K562 (cell line): ENCODE measurements around the gene PDLIM7. TPM values are rescaled to one million over a fixed set of nuclear protein-coding genes. Genes with fewer than 3 reads are reported as not detected.
A peak's percentile ranks its signal among the peaks of the same experiment; 100 is the strongest.

Experiments
- CXXC5 ChIP-seq: fragments of 250-450 bp; sonication (Bioruptor Pico); IDR thresholded peaks from 2 replicates; pipeline ENCODE4 v1.8.0; 2022; ENCODE audit warnings: inconsistent platforms, mild to moderate bottlenecking, moderate library complexity
- HBP1 ChIP-seq: fragments of 450-650 bp; formaldehyde crosslinking; IDR thresholded peaks from 2 replicates; pipeline ENCODE4 v1.4.0; 2022; ENCODE audit warnings: missing genetic modification characterization
- MAX ChIP-seq: sonication (generic); formaldehyde crosslinking; IDR thresholded peaks from 2 replicates; pipeline ENCODE4 v1.9.0; 2022; ENCODE audit warnings: mild to moderate bottlenecking, missing genetic modification reagents
- SUPT5H ChIP-seq: fragments of 450-650 bp; IDR thresholded peaks from 2 replicates; pipeline ENCODE4 v1.6.1; 2016
- TRIM24 ChIP-seq, 2 experiments: fragments of 450-650 bp; IDR thresholded peaks; 2 replicates each; pipeline ENCODE4 v1.6.1; 2016
- ZNF175 ChIP-seq: fragments of 200-800 bp; sonication (Bioruptor generic); IDR thresholded peaks from 2 replicates; pipeline ENCODE4 v1.6.1; 2016; ENCODE audit warnings: low read depth, mild to moderate bottlenecking, missing genetic modification characterization, missing compliant biosample characterization
- ZNF740 ChIP-seq, 3 experiments: fragments of 200-800 bp in 1 of 3; sonication (Bioruptor generic) in 1 of 3; sonication (generic) in 1 of 3; formaldehyde crosslinking in 1 of 3; IDR thresholded peaks; 2 replicates each; pipeline versions ENCODE4 v1.6.1 to v1.8.0; 2016 to 2022; ENCODE audit warnings: mild to moderate bottlenecking in 2 of 3, missing compliant biosample characterization in 2 of 3, missing genetic modification characterization in 2 of 3, missing genetic modification reagents in 1 of 3
- polyA plus RNA-seq, 8 experiments: library from polyadenylated mRNA; depleted of rRNA in 4 of 8; stranded (reverse) in 5 of 8; unstranded in 3 of 8; fragments of >200 nt; fragmentation: Nextera tagmentation in 2 of 8; fragmentation: Illumina TruSeq in 1 of 8; extraction: Ambion mirVana in 2 of 8; extraction: Trizol in 1 of 8; gene quantifications; 2 replicates each; pipeline versions ENCODE4 v1.2.1 to v1.2.3, GENCODE V29; 2011 to 2014; ENCODE audit warnings: inconsistent platforms in 1 of 8, missing spikeins in 1 of 8
- total RNA-seq, 7 experiments: library from RNA; depleted of rRNA in 6 of 7; stranded (reverse); fragments of >200 nt in 6 of 7; fragmentation: Illumina TruSeq in 2 of 7; extraction: Trizol in 2 of 7; gene quantifications; 2 replicates each; pipeline versions ENCODE4 v1.2.1 to v1.2.3, GENCODE V29; 2011 to 2021; ENCODE audit warnings: low replicate concordance in 1 of 7

Gene PDLIM7
- total and polyA plus RNA-seq, 9 of the 15 experiments (the other 6 are each of a cell fraction or from before 2014, with no cell fraction given), result 2.1 to 124 (median 32.6) TPM

GRCh38 chr5:177478711-177479646 lies 18.4 kb downstream of the PDLIM7 start (continued):
- TF ChIP-seq MAX (CRISPR knock-in tag), result peak; percentile 66
- TF ChIP-seq ZNF740 (CRISPR knock-in tag; IDR thresholded peaks at IDR 0.05), result no peak; the same call in 1 of the 2 replicates
- TF ChIP-seq ZNF740 (tag; IDR thresholded peaks at IDR 0.05), result 0 out of 4 replicates have a peak, but pooled peaks of 1 of the 2 experiments have one; percentile 22
- peak; percentile 71; the same call in 1 of the 2 replicates for TF ChIP-seq ZNF175 (CRISPR knock-in tag)
- peak; percentile 96 for TF ChIP-seq HBP1 (CRISPR knock-in tag)
- peak in 1 of 2 experiments; percentile 64; a peak in 2 of 4 replicates for TF ChIP-seq TRIM24 (IDR thresholded peaks at IDR 0.05)
- peak; percentile 50 for TF ChIP-seq SUPT5H
- TF ChIP-seq CXXC5 (CRISPR knock-in tag), result peak; percentile 72
